Endodermal cell (in vitro differentiated cells): ENCODE results near the gene RASD2. TPM values are rescaled to one million over a fixed set of nuclear protein-coding genes. Genes with fewer than 3 reads are reported as not detected.

Experiments used
- DNase-seq: peaks from one replicate; pipeline ENCODE4 v3.0.0-alpha.2; 2017
- H3K27ac ChIP-seq: 2 replicates; pipeline ENCODE4 v1.5.1; 2013; ENCODE audit warnings: mild to moderate bottlenecking, low read depth, low read length, moderate library complexity
- H3K27me3 ChIP-seq: 2 replicates; pipeline ENCODE4 v1.6.1; 2013; ENCODE audit warnings: mild to moderate bottlenecking, low read length, moderate library complexity; ENCODE audit not compliant: insufficient read depth, control insufficient read depth, poor library complexity, severe bottlenecking
- H3K36me3 ChIP-seq: 2 replicates; pipeline ENCODE4 v1.7.0; 2013; ENCODE audit warnings: mild to moderate bottlenecking, low read length, moderate library complexity; ENCODE audit not compliant: control insufficient read depth, insufficient read depth
- H3K4me1 ChIP-seq: one replicate; pipeline ENCODE4 v1.7.0; 2013; ENCODE audit warnings: low read length; ENCODE audit not compliant: control insufficient read depth, insufficient read depth
- H3K4me3 ChIP-seq: 2 replicates; pipeline ENCODE4 v1.5.1; 2013; ENCODE audit warnings: mild to moderate bottlenecking, low read length, moderate library complexity
- H3K9ac ChIP-seq: 2 replicates; pipeline ENCODE4 v1.6.1; 2013; ENCODE audit warnings: mild to moderate bottlenecking, low read length, moderate library complexity; ENCODE audit not compliant: poor library complexity, severe bottlenecking; ENCODE audit errors: extremely low read depth
- H3K9me3 ChIP-seq: 2 replicates; pipeline ENCODE4 v1.6.1; 2013; ENCODE audit warnings: mild to moderate bottlenecking, low read length, moderate library complexity; ENCODE audit not compliant: control insufficient read depth
- H3K27ac Mint-ChIP-seq: 2 replicates; pipeline ENCODE4 v1.8.0; 2020; ENCODE audit warnings: mixed read lengths
- H3K27me3 Mint-ChIP-seq: 2 replicates; pipeline ENCODE4 v1.8.0; 2021; ENCODE audit warnings: mild to moderate bottlenecking, mixed read lengths; ENCODE audit not compliant: insufficient read depth
- H3K36me3 Mint-ChIP-seq: 2 replicates; pipeline ENCODE4 v1.8.0; 2020; ENCODE audit warnings: low read depth, mixed read lengths
- H3K4me1 Mint-ChIP-seq: 2 replicates; pipeline ENCODE4 v1.8.0; 2020; ENCODE audit warnings: mixed read lengths
- H3K4me3 Mint-ChIP-seq: 2 replicates; pipeline ENCODE4 v1.8.0; 2020; ENCODE audit warnings: mild to moderate bottlenecking, moderate library complexity, mixed read lengths
- H3K9me3 Mint-ChIP-seq: 2 replicates; pipeline ENCODE4 v1.8.0; 2020; ENCODE audit warnings: mild to moderate bottlenecking, mixed read lengths
- WGBS, 2 experiments: methylation state at CpG; one replicate each; pipeline versions ENCODE4 v1.1.5 to v1.1.7; 2013; ENCODE audit warnings: missing lambda C conversion rate in 2 of 2, mixed read lengths in 1 of 2; ENCODE audit not compliant: insufficient coverage in 1 of 2, insufficient read length in 1 of 2; 5-methylcytosine and 5-hydroxymethylcytosine counted together
- total RNA-seq, 2 donors: library from RNA; stranded (reverse); fragmentation: NEBNext Ultra II Directional in 1 of 2; extraction: Animal tissue kit (Norgen Biotek cat#: 25700) in 1 of 2; gene quantifications; 2 replicates in 1 of 2; 3 replicates in 1 of 2; pipeline ENCODE4 v1.2.1, GENCODE V29; 2021
- TF ChIP-seq, protein P1 (sequence below): fragments of 200-600 bp; sonication (generic); conservative IDR thresholded peaks from 2 replicates; pipeline ENCODE4 v1.5.0; 2021; ENCODE audit warnings: antibody characterized with exemption, mild to moderate bottlenecking

The RASD2 gene
- total RNA-seq, 2 donors from 2014 or later: 0.15 to 0.24 TPM

DNA sequence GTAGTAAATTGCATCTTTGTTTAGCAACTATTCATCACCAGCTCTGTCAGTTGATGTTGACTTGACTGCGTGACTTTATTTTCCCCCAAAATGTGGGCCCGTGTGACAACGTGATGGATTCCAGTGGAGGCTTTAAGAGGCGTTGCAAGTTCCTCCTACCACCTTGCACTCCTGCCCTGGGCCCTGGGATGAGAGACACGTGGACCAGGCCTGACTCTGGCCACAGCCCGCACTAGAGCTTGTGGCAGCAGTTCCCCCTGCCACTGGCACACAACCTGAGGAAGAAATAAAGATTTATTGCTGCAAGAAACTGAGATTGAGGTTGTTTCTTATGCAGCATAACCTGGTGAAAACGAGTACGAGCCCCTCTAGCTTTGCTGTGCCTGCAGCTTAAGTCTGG lies 31.9 kb downstream of the RASD2 start:
- no peaks in the 10 kb centered on the region for H3K36me3 ChIP-seq
- TF ChIP-seq, protein P1, sequence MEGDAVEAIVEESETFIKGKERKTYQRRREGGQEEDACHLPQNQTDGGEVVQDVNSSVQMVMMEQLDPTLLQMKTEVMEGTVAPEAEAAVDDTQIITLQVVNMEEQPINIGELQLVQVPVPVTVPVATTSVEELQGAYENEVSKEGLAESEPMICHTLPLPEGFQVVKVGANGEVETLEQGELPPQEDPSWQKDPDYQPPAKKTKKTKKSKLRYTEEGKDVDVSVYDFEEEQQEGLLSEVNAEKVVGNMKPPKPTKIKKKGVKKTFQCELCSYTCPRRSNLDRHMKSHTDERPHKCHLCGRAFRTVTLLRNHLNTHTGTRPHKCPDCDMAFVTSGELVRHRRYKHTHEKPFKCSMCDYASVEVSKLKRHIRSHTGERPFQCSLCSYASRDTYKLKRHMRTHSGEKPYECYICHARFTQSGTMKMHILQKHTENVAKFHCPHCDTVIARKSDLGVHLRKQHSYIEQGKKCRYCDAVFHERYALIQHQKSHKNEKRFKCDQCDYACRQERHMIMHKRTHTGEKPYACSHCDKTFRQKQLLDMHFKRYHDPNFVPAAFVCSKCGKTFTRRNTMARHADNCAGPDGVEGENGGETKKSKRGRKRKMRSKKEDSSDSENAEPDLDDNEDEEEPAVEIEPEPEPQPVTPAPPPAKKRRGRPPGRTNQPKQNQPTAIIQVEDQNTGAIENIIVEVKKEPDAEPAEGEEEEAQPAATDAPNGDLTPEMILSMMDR: no peak
- peaks cover 3% of the 10 kb centered on the region for H3K4me1 ChIP-seq
- no peak overlapping the region for H3K9ac ChIP-seq
- 90% methylated on average over 8 of the region's 8 CpGs for WGBS, 2 experiments
- no peak overlapping the region for H3K4me3 ChIP-seq
- no peak overlapping the region for H3K4me3 Mint-ChIP-seq
- no peaks in the 10 kb centered on the region for H3K9me3 Mint-ChIP-seq
- H3K27ac Mint-ChIP-seq: no peak overlapping the region
- no peaks in the 10 kb centered on the region for H3K27me3 ChIP-seq
- no peaks in the 10 kb centered on the region for H3K27me3 Mint-ChIP-seq
- H3K4me1 Mint-ChIP-seq: peaks cover 8% of the 10 kb centered on the region
- H3K36me3 Mint-ChIP-seq: no peaks in the 10 kb centered on the region
- DNase-seq: no peak
- H3K9me3 ChIP-seq: no peaks in the 10 kb centered on the region
- H3K27ac ChIP-seq: no peak overlapping the region

DNA sequence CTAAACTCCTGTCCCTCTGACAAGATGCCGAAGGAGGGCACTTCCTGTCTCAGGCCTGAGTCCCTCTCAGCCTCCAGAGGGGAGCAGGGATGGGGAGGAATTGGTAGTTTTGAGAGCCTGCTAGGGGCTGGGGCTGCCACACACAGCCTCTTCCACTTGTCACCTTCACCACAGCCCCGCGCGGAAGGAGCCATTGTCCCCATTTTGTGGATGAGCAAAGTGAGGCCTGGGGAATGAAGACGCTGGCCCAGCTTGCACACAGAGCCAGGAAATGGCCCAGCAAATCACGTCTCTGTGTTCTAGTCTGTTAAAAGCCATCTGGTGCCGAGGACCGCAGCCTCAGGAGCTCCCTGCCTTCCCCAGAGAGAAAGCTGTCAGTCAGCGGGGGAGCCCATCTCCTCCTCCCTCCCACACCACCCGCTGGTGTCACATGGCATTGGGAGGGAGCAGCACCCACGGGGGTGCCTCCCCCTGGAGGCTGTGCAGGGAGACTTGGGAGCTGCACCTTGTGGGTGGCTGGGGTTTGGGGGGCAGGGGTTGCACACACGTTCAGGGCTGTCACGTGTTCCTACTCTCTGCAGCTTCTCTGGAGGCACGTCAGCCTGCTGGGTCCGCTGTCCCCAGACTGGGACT lies 34.6 kb downstream of the RASD2 start:
- no peaks in the 10 kb centered on the region for H3K9me3 Mint-ChIP-seq
- no peaks in the 10 kb centered on the region for H3K4me1 Mint-ChIP-seq
- H3K36me3 Mint-ChIP-seq: no peaks in the 10 kb centered on the region
- Histone ChIP-seq H3K9ac (no peak overlapping the region), H3K27me3 (no peaks in the 10 kb centered on the region), H3K27ac (no peak overlapping the region), H3K9me3 (no peaks in the 10 kb centered on the region), H3K36me3 (no peaks in the 10 kb centered on the region), H3K4me1 (no peaks in the 10 kb centered on the region), H3K4me3 (no peak overlapping the region)
- H3K27ac Mint-ChIP-seq: no peak overlapping the region
- DNase-seq: no peak
- TF ChIP-seq, protein P1: no peak
- H3K27me3 Mint-ChIP-seq: peaks cover 4% of the 10 kb centered on the region
- no peak overlapping the region for H3K4me3 Mint-ChIP-seq
- WGBS, 2 experiments: 67 to 75% methylated on average over 6 to 15 of the region's 15 CpGs

- H3K27ac ChIP-seq: no peak overlapping the region
- TF ChIP-seq, protein P1: no peak
Observed at GRCh38 chr22:35576671-35577070, 36.0 kb downstream of the RASD2 start.

More at GRCh38 chr22:35576671-35577070, 36.0 kb downstream of the RASD2 start:
- H3K27ac Mint-ChIP-seq: no peak overlapping the region
- H3K4me3 Mint-ChIP-seq: no peak overlapping the region
- no peak for DNase-seq
- no peaks in the 10 kb centered on the region for H3K4me1 Mint-ChIP-seq
- H3K9me3 ChIP-seq: no peaks in the 10 kb centered on the region
- H3K9ac ChIP-seq: no peak overlapping the region
- H3K9me3 Mint-ChIP-seq: no peaks in the 10 kb centered on the region
- H3K27me3 Mint-ChIP-seq: peaks cover 4% of the 10 kb centered on the region
- no peaks in the 10 kb centered on the region for H3K27me3 ChIP-seq
- no peaks in the 10 kb centered on the region for H3K4me1 ChIP-seq
- no peaks in the 10 kb centered on the region for H3K36me3 Mint-ChIP-seq
- no peaks in the 10 kb centered on the region for H3K36me3 ChIP-seq
- H3K4me3 ChIP-seq: no peak overlapping the region
- 93 to 94% methylated on average over 7 to 8 of the region's 8 CpGs for WGBS, 2 experiments
